HG03521 (cell line): ENCODE data around the gene RIPK4.
"Not testable (repeated sequence)": the region's sequence is repeated elsewhere in the genome, so short reads cannot be mapped to it uniquely, and the experiment has no call there.

Experiments
- ATAC-seq: cut with Tn5 transposase; IDR thresholded peaks from one replicate; pipeline ENCODE4 v1.9.1; 2021; ENCODE audit warnings: mild to moderate bottlenecking, moderate library complexity; ENCODE audit not compliant: unreplicated experiment

The RIPK4 gene

GRCh38 chr21:41796476-41797080 lies 29.7 kb upstream of the RIPK4 start:
- ATAC-seq: no peak

- no peak for ATAC-seq
Measured at GRCh38 chr21:41795726-41796125, 28.9 kb upstream of the RIPK4 start.

GRCh38 chr21:41794600-41794999 lies 27.7 kb upstream of the RIPK4 start:
- no peak for ATAC-seq

- ATAC-seq: no peak
Measured at GRCh38 chr21:41792711-41793110, 25.9 kb upstream of the RIPK4 start.

- no peak for ATAC-seq
Measured at GRCh38 chr21:41786509-41786987, 19.7 kb upstream of the RIPK4 start.

- not testable (repeated sequence) for ATAC-seq
Measured at GRCh38 chr21:41785262-41785661, 18.4 kb upstream of the RIPK4 start.

GRCh38 chr21:41784456-41785102 lies 17.7 kb upstream of the RIPK4 start:
- no peak for ATAC-seq

- no peak for ATAC-seq
Measured at GRCh38 chr21:41783476-41784180, 16.8 kb upstream of the RIPK4 start.

- ATAC-seq: no peak
Measured at GRCh38 chr21:41781050-41781410, 14.2 kb upstream of the RIPK4 start.

- ATAC-seq: no peak
Measured at GRCh38 chr21:41780337-41781049, 13.6 kb upstream of the RIPK4 start.

GRCh38 chr21:41779659-41780058 lies 12.8 kb upstream of the RIPK4 start:
- no peak for ATAC-seq

- ATAC-seq: no peak
Measured at GRCh38 chr21:41778930-41779600, 12.2 kb upstream of the RIPK4 start.

GRCh38 chr21:41777951-41778815 lies 11.3 kb upstream of the RIPK4 start:
- no peak for ATAC-seq

- ATAC-seq: no peak
Measured at GRCh38 chr21:41776778-41777177, 9.9 kb upstream of the RIPK4 start.

- ATAC-seq: no peak
Measured at GRCh38 chr21:41775149-41775472, 8.3 kb upstream of the RIPK4 start.

GRCh38 chr21:41774467-41775148 lies 7.8 kb upstream of the RIPK4 start:
- no peak for ATAC-seq

GRCh38 chr21:41772351-41773080 lies 5.7 kb upstream of the RIPK4 start:
- no peak for ATAC-seq

GRCh38 chr21:41771625-41771945 lies 4.7 kb upstream of the RIPK4 start:
- no peak for ATAC-seq
